Gastrocnemius medialis (tissue), 4 donors: ENCODE results near the gene HCN2. TPM values are rescaled to one million over a fixed set of nuclear protein-coding genes. Genes with fewer than 3 reads are reported as not detected.

Source experiments
- ATAC-seq, 2 donors: fragments of 150-250 bp; one replicate each; pipeline ENCODE4 v1.9.1; 2016
- DNase-seq, 2 donors: peaks; one replicate each; pipeline ENCODE4 v3.0.0-alpha.2; 2019
- H3K27ac ChIP-seq, 4 donors: fragments of 200-600 bp; sonication (generic); 1 replicate in 1 of 4; 2 replicates in 3 of 4; pipeline ENCODE4 v1.5.1; 2016 to 2018; ENCODE audit warnings: mild to moderate bottlenecking in 2 of 4, moderate library complexity in 1 of 4
- H3K27me3 ChIP-seq, 3 donors: fragments of 200-600 bp; sonication (generic) in 2 of 3; 1 replicate in 1 of 3; 2 replicates in 2 of 3; pipeline versions ENCODE4 v1.5.1 to v1.6.0; 2016 to 2019; ENCODE audit warnings: mild to moderate bottlenecking in 1 of 3, moderate library complexity in 1 of 3
- H3K36me3 ChIP-seq, 2 donors: fragments of 200-600 bp; sonication (generic) in 1 of 2; one replicate each; pipeline ENCODE4 v1.5.1; 2017 to 2018
- H3K4me1 ChIP-seq, 2 donors: fragments of 200-600 bp; sonication (generic) in 1 of 2; one replicate each; pipeline ENCODE4 v1.5.1; 2016 to 2017; ENCODE audit warnings: mild to moderate bottlenecking in 2 of 2
- H3K4me3 ChIP-seq, 4 donors: fragments of 200-600 bp; sonication (generic) in 3 of 4; 1 replicate in 1 of 4; 2 replicates in 3 of 4; pipeline ENCODE4 v1.5.1; 2016 to 2019; ENCODE audit warnings: mild to moderate bottlenecking in 2 of 4
- H3K9me3 ChIP-seq, 3 donors: fragments of 200-600 bp; sonication (generic) in 2 of 3; 1 replicate in 1 of 3; 2 replicates in 2 of 3; pipeline ENCODE4 v1.5.1; 2016 to 2019
- POLR2A ChIP-seq, 2 donors: fragments of 450-650 bp; IDR thresholded peaks; one replicate each; pipeline ENCODE4 v1.6.1; 2017; ENCODE audit warnings: antibody characterized with exemption in 2 of 2, mild to moderate bottlenecking in 2 of 2, moderate library complexity in 2 of 2
- in situ Hi-C, 4 donors: fragments of 200-750 bp; cut with MboI; loops; one replicate each; pipeline versions ENCODE4 v1.15.0 to v1.8.0; 2017; ENCODE audit warnings: low sequenced_read_pairs in 4 of 4
- intact Hi-C: fragments of 100-400 bp; cut with DNase I; formaldehyde crosslinking; loops from one replicate; pipeline ENCODE4 v1.15.1; 2023; ENCODE audit warnings: low total_unique reads
- total RNA-seq, 4 donors: library from RNA; depleted of rRNA; stranded (reverse); fragments of >200 nt; gene quantifications; one replicate each; pipeline versions ENCODE4 v1.1.0 to v1.2.3, GENCODE V29; 2016
- TF ChIP-seq, protein P1 (sequence below), 5 experiments: fragments of 450-650 bp in 3 of 5; fragments of 200-600 bp in 2 of 5; sonication (generic) in 2 of 5; IDR thresholded peaks in 4 of 5; conservative IDR thresholded peaks in 1 of 5; 1 replicate in 4 of 5; 2 replicates in 1 of 5; pipeline ENCODE4 v1.5.1; 2016 to 2019; ENCODE audit warnings: antibody characterized with exemption in 5 of 5, mild to moderate bottlenecking in 3 of 5, moderate library complexity in 3 of 5

The HCN2 gene
- total RNA-seq, 4 donors from 2014 or later = 0.10 TPM; not detected in 3

DNA sequence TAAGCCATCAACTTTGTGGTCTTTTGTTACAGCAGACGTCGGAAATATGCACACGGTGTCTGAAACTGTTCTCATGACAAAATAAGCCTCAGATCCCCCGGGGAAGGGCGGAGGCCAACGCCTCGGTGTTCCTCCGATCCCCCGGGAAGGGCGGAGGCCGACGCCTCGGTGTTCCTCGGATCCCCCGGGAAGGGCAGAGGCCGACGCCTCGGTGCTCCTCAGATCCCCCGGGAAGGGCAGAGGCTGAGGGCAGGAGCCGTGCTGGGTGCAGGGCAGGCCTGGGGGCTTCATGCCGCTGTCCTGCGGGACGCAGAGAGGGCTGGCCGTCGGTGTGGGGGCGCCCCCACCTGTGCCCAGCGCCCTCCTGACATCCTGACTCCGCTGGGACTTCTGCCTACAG lies 54.7 kb downstream of the HCN2 start:
- Histone ChIP-seq H3K36me3 (peaks cover 0 to 36% of the 10 kb centered on the region in 2 donors), H3K9me3 (no peaks in the 10 kb centered on the region), H3K4me1 (peaks cover 0 to 1% of the 10 kb centered on the region in 2 donors), H3K27ac (no peak overlapping the region), H3K4me3 (no peak overlapping the region), H3K27me3 (no peaks in the 10 kb centered on the region)
- DNase-seq (no peak), ATAC-seq (no peak)
- intact Hi-C loops = no loop called here
- in situ Hi-C loops = no loop called here
- TF ChIP-seq, protein P1, sequence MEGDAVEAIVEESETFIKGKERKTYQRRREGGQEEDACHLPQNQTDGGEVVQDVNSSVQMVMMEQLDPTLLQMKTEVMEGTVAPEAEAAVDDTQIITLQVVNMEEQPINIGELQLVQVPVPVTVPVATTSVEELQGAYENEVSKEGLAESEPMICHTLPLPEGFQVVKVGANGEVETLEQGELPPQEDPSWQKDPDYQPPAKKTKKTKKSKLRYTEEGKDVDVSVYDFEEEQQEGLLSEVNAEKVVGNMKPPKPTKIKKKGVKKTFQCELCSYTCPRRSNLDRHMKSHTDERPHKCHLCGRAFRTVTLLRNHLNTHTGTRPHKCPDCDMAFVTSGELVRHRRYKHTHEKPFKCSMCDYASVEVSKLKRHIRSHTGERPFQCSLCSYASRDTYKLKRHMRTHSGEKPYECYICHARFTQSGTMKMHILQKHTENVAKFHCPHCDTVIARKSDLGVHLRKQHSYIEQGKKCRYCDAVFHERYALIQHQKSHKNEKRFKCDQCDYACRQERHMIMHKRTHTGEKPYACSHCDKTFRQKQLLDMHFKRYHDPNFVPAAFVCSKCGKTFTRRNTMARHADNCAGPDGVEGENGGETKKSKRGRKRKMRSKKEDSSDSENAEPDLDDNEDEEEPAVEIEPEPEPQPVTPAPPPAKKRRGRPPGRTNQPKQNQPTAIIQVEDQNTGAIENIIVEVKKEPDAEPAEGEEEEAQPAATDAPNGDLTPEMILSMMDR (IDR thresholded peaks at IDR 0.05 in 4 of 5, conservative IDR thresholded peaks at IDR 0.05 in 1 of 5) = no peak
- no peak for TF ChIP-seq POLR2A (IDR thresholded peaks at IDR 0.05)

- no peak for TF ChIP-seq POLR2A (IDR thresholded peaks at IDR 0.05)
- TF ChIP-seq, protein P1 (IDR thresholded peaks at IDR 0.05 in 4 of 5, conservative IDR thresholded peaks at IDR 0.05 in 1 of 5) = no peak
- DNase-seq (no peak), ATAC-seq (no peak)
- Histone ChIP-seq H3K4me3 (no peak overlapping the region), H3K27me3 (no peaks in the 10 kb centered on the region), H3K4me1 (no peaks in the 10 kb centered on the region), H3K36me3 (peaks cover 0 to 38% of the 10 kb centered on the region in 2 donors), H3K9me3 (no peaks in the 10 kb centered on the region), H3K27ac (no peak overlapping the region)
- intact Hi-C loops (no loop called here), in situ Hi-C loops (no loop called here)
These were observed 55.1 kb downstream of the HCN2 start for GRCh38 chr19:644789-645188.

- no peak overlapping the region for H3K27ac ChIP-seq
- no peaks in the 10 kb centered on the region for H3K4me1 ChIP-seq
- H3K9me3 ChIP-seq = no peaks in the 10 kb centered on the region
- H3K27me3 ChIP-seq = no peaks in the 10 kb centered on the region
- DNase-seq (no peak), ATAC-seq (no peak)
- intact Hi-C loops = no loop called here
- in situ Hi-C loops = no loop called here
- H3K4me3 ChIP-seq = no peak overlapping the region
- H3K36me3 ChIP-seq = peaks cover 0 to 48% of the 10 kb centered on the region in 2 donors
- TF ChIP-seq POLR2A (IDR thresholded peaks at IDR 0.05) = no peak
- TF ChIP-seq, protein P1 (IDR thresholded peaks at IDR 0.05 in 4 of 5, conservative IDR thresholded peaks at IDR 0.05 in 1 of 5) = no peak
These were observed 56.5 kb downstream of the HCN2 start for GRCh38 chr19:645912-646778.

- Histone ChIP-seq H3K4me1 (no peaks in the 10 kb centered on the region), H3K27me3 (no peaks in the 10 kb centered on the region), H3K27ac (no peak overlapping the region), H3K4me3 (no peak overlapping the region), H3K9me3 (no peaks in the 10 kb centered on the region), H3K36me3 (peaks cover 0 to 50% of the 10 kb centered on the region in 2 donors)
- DNase-seq = no peak
- no peak for ATAC-seq
- TF ChIP-seq, protein P1 (IDR thresholded peaks at IDR 0.05 in 4 of 5, conservative IDR thresholded peaks at IDR 0.05 in 1 of 5) = no peak
- no peak for TF ChIP-seq POLR2A (IDR thresholded peaks at IDR 0.05)
- in situ Hi-C loops = no loop called here
- intact Hi-C loops = no loop called here
These were observed 57.3 kb downstream of the HCN2 start for GRCh38 chr19:646779-647565.
